ENCODE data around the gene GDAP1L1.

- TF ChIP-seq CTCF (IDR thresholded peaks at IDR 0.05): no peak
- TF ChIP-seq POLR2A (IDR thresholded peaks at IDR 0.05): no peak
These were observed 37.3 kb upstream of the GDAP1L1 start for GRCh38 chr20:44209686-44210405.
